NCI-H82 (cell line): ENCODE data around the gene HRK.

Experiments used
- DNase-seq: peaks from one replicate; lab custom pipeline; 2025; lab: John Stamatoyannopoulos, UW

Gene HRK

GRCh38 chr12:116881325-116881876, at the start of gene HRK:
TSS of gene HRK (minus strand) at chr12:116881441. CDS start at chr12:116881307, 134 bp downstream.
- peak; percentile 65 for DNase-seq

- no peak for DNase-seq
Measured at GRCh38 chr12:116929885-116930284, 48.6 kb upstream of the HRK start.

GRCh38 chr12:116928504-116928903, 47.3 kb upstream of the HRK start:
- DNase-seq: no peak

- DNase-seq: peak; percentile 25
Measured at GRCh38 chr12:116927244-116927940, 46.2 kb upstream of the HRK start.

- DNase-seq: peak; percentile 25
Measured at GRCh38 chr12:116926283-116927243, 45.3 kb upstream of the HRK start.

GRCh38 chr12:116924558-116925453, 43.6 kb upstream of the HRK start:
- DNase-seq: no peak

- DNase-seq: no peak
Measured at GRCh38 chr12:116922194-116922897, 41.1 kb upstream of the HRK start.

GRCh38 chr12:116920939-116921338, 39.7 kb upstream of the HRK start:
- DNase-seq: no peak

GRCh38 chr12:116919706-116920485, 38.7 kb upstream of the HRK start:
- DNase-seq: no peak

GRCh38 chr12:116919247-116919661, 38.0 kb upstream of the HRK start:
- DNase-seq: peak; percentile 48

GRCh38 chr12:116918464-116918863, 37.2 kb upstream of the HRK start:
- peak; percentile 68 for DNase-seq

GRCh38 chr12:116916714-116917114, 35.5 kb upstream of the HRK start:
- DNase-seq: peak; percentile 70

- no peak for DNase-seq
Measured at GRCh38 chr12:116916122-116916521, 34.9 kb upstream of the HRK start.

- DNase-seq: no peak
Measured at GRCh38 chr12:116915326-116915725, 34.1 kb upstream of the HRK start.

- peak; percentile 93 for DNase-seq
Measured at GRCh38 chr12:116910645-116911451, 29.6 kb upstream of the HRK start, which contains the start of gene FBXW8. TSS of gene FBXW8 (plus strand) at chr12:116910950. CDS start at chr12:116911038, 88 bp downstream.

- no peak for DNase-seq
Measured at GRCh38 chr12:116910280-116910644, 29.0 kb upstream of the HRK start.

- DNase-seq: no peak
Measured at GRCh38 chr12:116906285-116906684, 25.0 kb upstream of the HRK start.

- no peak for DNase-seq
Measured at GRCh38 chr12:116903818-116904217, 22.6 kb upstream of the HRK start.

- DNase-seq: no peak
Measured at GRCh38 chr12:116901612-116902011, 20.4 kb upstream of the HRK start.
